Activated CD4-positive, alpha-beta T cell treated with anti-CD3 and anti-CD28 coated beads, Interleukin-2, amount 50 U/mL, for 24 hours (primary cell): ENCODE data around the gene KCNMA1.
"Not testable (repeated sequence)": the region's sequence is repeated elsewhere in the genome, so short reads cannot be mapped to it uniquely, and the experiment has no call there.

Source experiments
- DNase-seq, 2 donors: peaks; one replicate each; pipeline ENCODE4 v3.0.0-alpha.2; 2020; ENCODE audit warnings: low read depth in 1 of 2, low spot score in 1 of 2

The KCNMA1 gene

GRCh38 chr10:77664008-77664407, 26.4 kb upstream of the KCNMA1 start:
- no peak for DNase-seq

DNA sequence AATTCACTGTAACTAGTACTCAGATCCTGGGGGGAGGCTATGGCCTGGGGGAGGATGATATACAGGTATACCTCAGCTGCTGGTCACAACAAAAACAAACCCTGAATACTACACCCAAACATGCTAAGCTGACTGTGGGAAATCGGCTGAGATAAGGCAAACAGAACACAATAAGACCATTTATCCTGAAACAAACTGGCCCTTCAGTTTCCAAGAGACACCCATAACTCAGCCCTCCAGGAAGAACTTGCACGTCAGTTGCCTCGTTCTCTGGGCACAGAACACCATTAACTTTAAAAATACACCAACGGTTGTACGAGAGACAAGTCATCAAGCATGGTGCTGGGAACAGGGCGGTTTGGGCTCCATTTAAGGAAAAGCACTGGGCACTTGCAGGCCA, 24.1 kb upstream of the KCNMA1 start:
- DNase-seq: no peak

DNA sequence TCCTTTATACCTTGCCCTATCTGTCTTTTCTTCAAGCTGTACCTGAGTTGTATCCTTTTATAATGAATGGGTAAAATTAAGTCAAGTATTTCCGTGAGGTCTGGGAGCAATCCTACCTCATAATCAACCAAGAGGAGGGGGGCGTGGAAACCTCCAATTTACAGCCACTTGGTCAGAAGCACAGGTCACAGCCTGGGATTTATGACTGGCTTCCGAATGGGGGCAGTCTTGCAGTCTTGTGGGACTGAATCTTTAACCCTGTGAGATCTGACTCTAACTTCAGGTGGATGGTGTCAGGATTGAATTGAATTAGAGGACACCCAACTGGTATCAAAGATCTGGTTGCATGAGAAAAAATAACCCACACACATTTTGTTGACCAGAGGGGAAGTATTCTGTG, 23.5 kb upstream of the KCNMA1 start:
- DNase-seq: no peak

GRCh38 chr10:77659046-77659670, 21.6 kb upstream of the KCNMA1 start:
- DNase-seq: not testable (repeated sequence)

GRCh38 chr10:77653210-77653609, 15.6 kb upstream of the KCNMA1 start:
- DNase-seq: no peak

- DNase-seq: no peak
Measured at GRCh38 chr10:77649333-77650331, 12.0 kb upstream of the KCNMA1 start.

- DNase-seq: no peak
Measured at GRCh38 chr10:77648472-77648871, 10.9 kb upstream of the KCNMA1 start.

GRCh38 chr10:77647543-77648293, 10.1 kb upstream of the KCNMA1 start:
- DNase-seq: no peak

DNA sequence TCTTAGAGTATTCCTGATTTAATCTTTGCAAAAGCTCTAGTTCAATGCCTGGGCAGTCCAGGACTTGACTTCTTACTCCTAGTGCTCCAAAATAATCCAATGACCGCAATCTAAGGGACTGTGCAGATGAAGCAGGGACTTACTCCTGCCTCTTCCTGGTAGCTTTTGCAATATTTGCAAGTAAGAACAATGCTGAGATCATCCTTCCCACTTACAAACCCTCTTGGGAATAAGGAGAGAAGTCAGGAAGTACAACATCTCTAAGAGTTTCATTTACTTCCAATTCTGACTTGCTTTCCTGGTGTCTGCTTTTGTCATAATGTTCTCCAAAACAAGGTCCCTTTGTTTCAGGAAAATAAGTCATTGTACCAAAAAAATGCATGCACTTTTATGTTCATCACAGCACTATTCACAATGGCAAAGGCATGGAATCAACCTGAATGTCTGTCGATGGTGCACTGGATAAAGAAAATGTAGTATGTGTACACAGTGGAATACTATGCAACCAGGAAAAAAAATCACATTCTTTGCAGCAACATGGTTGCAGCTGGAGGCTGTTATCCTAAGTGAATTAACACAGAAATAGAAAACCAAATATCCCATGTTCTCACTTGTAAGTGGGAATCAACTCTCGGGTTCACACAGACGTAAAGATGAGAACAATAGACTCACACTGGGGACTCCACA, 7.1 kb upstream of the KCNMA1 start:
- DNase-seq: no peak

- peak in 1 of 2 donors; percentile 4 for DNase-seq
Measured at GRCh38 chr10:77643795-77644468, 6.3 kb upstream of the KCNMA1 start.

DNA sequence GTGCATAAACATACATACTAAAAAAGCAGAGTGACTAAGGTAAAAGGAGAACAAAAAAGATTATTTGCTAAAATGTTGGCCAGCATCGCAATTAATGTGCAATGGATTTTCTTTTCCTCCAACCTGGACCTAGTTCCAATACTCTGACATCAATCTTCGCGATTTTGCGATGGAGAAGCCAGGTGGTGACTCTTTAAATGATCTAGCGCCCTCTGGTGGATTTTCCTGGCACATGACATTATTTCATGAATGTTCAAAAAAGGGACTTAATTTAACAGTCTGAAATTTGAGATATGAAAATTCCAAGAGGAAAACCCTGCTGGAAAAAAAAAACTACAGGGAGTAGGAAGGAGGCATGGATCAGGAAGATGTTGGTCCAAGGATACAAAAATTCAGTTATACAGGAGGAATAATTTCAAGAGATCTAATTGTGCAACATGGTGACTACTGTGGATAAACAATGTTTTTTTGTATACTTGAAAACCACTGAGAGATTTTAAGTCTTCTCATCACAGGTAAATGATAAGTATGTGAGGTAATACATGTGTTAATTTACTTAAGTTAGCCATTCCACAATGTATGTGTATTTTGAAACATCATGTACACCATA, 4.3 kb upstream of the KCNMA1 start:
- peak in 1 of 2 donors; percentile 46 for DNase-seq

DNA sequence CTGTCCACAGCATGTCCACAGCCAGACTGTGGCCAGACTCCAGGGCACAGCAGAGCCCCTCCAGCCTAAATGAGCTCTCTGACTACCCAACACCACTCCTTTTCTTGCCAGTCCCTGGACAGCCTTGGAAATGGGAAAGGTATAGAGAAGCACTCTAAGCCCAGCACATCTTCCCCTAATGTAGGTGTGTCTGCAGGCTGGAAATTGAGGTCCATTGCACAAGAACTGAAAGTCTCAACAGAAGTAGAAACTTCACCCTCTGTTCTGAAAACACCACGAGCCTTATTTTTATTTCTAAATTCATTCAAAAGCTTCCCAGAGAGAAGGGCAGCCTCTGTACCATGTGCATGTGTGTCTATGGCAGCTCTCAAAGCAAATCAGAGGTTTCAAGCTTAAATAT, 3.7 kb upstream of the KCNMA1 start:
- DNase-seq: no peak

DNA sequence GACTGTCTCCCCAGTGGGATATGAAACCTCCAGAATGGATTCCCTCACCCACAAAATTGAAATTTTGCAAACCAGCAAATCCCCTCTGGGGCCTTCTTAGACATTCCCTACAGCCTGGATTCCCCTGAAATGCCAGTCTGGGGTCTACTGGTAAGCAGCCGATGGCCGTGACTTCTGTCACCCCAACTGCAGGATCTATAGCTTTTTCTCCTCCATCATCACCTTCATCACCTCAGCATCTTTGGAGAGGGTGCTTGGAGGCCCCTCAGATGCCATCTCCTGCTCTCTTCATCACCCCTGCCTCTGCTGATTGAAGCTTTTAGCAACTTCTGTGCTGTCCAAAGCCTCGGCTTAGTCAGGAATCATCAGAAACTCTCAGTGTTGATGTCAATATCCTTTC, 2.6 kb upstream of the KCNMA1 start:
- DNase-seq: no peak

DNA sequence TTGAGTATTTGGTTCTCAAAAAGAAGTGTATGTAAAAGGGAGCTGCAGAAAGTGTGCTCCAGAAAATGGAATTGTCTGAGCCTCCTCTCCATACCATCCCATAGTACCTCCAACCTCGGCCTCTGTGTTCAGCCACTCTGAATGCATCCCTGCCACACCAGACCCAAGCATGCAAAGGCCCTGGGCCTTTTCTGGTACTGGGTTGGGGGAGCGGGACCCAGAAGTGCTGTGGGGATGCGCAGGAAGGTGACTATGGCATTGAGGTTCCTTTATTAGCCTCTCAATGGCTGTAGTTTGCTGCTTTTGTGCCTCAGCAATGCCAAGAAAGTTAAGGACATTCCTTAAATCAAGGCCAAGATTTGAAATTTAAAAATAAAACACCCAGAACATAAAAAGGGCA, 2.1 kb upstream of the KCNMA1 start:
- DNase-seq: no peak

DNA sequence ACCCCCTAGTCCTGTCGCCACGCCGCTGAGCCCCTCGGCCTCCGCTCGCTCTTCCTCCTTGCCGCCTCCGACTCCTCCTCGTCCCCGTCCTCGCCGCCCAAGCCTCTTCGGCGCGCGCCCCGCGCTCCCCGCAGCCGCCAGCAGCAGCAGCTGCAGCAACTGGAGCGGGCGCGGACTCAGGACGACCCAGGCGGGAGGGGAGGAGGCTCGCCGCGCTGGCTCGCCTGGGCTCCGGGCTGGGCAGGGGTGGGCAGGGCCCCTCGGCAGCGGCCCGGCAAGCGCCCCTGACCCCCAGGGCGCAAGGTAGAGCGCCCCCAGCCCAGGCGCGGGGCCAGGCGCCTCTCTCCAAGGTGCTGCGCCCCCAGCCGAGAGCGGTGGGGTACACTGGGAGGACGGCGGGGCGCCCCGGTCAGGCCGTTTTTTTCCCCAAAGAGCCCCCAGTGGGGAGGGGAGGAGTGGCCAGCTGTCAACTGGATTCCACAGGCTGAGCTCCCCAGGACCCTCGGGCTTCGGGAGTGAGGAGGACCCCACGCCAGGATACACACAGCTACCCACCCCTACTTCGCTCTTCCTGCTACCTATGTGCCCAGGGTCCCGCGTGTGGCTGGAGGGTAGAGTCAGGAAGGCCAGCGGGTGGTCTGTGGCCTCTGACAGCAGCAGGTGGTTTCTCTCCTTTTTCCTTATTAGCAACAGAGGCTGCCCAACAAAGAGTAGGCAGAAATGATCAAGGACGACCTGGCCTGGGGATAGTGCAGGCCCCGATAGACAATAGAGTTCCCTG, 903 bp upstream of the KCNMA1 start:
- DNase-seq: no peak

GRCh38 chr10:77636967-77637531, 559 bp downstream of the KCNMA1 start:
- no peak for DNase-seq

DNA sequence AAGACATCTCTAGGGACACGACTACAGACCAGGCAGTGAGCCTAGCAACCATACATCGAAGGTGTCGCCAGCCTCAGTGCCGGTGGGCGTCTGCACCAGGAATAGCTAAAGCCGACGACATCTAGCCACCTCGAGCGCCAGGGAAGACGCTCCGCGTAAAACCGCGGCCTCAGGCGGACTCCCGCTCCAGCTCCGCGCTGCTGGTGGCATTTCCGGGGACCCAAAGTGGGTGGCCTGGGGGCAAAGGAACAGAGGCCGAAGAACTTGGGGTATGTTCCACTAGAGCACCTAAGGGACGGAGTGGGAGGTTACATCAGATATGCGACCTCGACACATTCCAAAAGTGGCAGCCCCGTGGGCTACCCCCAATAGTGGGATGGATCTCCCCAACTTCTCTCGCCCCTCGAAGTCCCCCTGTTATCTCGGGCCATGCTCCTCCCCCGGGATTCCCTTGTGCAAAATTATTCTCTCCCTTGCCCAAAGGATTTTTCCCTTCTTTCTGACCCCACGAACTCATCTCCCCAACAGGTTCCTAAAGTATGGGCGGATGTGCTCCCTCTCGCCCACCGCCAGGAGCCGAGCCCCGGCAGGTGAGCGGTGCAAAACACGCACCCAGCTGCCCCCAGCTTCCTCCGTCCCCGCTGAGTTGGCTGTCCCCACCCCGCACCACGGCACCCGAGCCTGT, 1.2 kb downstream of the KCNMA1 start:
- DNase-seq: no peak

DNA sequence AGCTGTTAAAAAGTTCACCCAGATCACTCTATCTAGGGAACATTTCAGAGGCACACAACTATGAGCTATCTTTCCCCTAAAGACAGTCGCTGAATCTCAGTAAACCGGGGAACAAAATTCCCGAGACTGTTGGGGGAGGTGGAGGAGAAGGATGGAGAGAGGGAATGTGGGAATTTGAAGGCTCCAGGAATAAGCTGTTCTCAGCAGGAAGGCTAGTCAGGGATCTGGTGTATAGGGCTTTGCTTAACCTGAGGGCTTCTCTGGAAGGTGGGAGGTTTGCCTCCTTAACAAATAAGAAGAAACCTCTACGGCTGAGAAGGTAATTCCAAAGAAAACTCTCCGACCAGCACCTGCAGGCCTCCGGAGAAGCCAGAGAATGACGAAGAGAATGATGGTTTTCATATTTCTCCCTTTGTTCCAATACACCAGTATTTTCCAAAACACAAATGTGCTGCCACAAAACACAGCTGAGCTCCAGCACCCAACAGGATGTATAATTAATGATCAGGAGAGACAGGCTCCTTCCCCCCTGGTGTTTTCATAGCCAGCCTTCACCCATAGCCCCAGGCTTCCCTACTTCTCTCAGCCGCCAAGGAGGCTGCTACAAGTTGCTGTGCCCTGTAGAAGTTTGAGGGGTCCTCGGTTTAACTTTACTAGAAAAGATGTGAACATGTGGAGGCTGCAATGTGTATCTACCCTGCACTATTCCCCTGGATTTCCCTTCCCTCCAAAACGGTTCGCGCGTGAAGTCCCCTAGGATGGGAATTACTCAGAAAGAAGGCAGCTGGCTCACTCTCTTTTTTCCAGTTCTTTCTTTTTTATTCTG, 2.0 kb downstream of the KCNMA1 start:
- no peak for DNase-seq
